H1 (cell line): Measurements from ENCODE around the gene COLQ. TPM values are rescaled to one million over a fixed set of nuclear protein-coding genes. Genes with fewer than 3 reads are reported as not detected.

ENCODE experiments used
- CTCF ChIA-PET: fragments of 300-600 bp; sonication (Branson Sonifier 250); formaldehyde crosslinking; loops from one replicate; lab custom pipeline; 2021; ENCODE audit not compliant: partially characterized antibody; lab: Charles Lee
- POLR2A ChIA-PET: fragments of 300-600 bp; sonication (Branson Sonifier 250); formaldehyde crosslinking; loops from one replicate; lab custom pipeline; 2021; ENCODE audit warnings: inconsistent platforms; ENCODE audit not compliant: partially characterized antibody; lab: Charles Lee
- DNase-seq, 2 experiments: peaks; one replicate each; pipeline versions ENCODE4 v3.0.0 to v3.0.0-alpha.2; 2010 to 2022; ENCODE audit warnings: low spot score in 2 of 2, low read depth in 1 of 2, mixed read lengths in 1 of 2
- FAIRE-seq: peaks from 2 replicates; lab custom pipeline; 2011; peaks lifted over from hg19 to GRCh38; lab: Jason Lieb, UNC
- H2AFZ ChIP-seq: 2 replicates; pipeline ENCODE4 v1.8.1; 2012; ENCODE audit warnings: low read length, inconsistent platforms
- H2AK5ac ChIP-seq: 2 replicates; pipeline ENCODE4 v1.6.1; 2013; ENCODE audit warnings: low read depth, low read length
- H2BK120ac ChIP-seq: replicated peaks from 2 replicates; pipeline ENCODE3; 2013; ENCODE audit warnings: low read depth, low read length, inconsistent platforms
- H2BK12ac ChIP-seq: 2 replicates; pipeline ENCODE4 v1.6.1; 2013; ENCODE audit warnings: low read depth, low read length
- H2BK15ac ChIP-seq: 2 replicates; pipeline ENCODE4 v1.6.1; 2013; ENCODE audit warnings: low read length
- H2BK20ac ChIP-seq: 2 replicates; pipeline ENCODE4 v1.6.1; 2013; ENCODE audit warnings: low read length
- H2BK5ac ChIP-seq: 2 replicates; pipeline ENCODE4 v1.6.1; 2013; ENCODE audit warnings: low read depth, low read length
- H3K14ac ChIP-seq: 2 replicates; pipeline ENCODE4 v1.6.1; 2013; ENCODE audit warnings: inconsistent platforms; ENCODE audit not compliant: insufficient read length
- H3K18ac ChIP-seq: 2 replicates; pipeline ENCODE4 v1.6.1; 2013; ENCODE audit warnings: low read length; ENCODE audit errors: extremely low read depth
- H3K23ac ChIP-seq: 2 replicates; pipeline ENCODE4 v1.6.1; 2013; ENCODE audit warnings: inconsistent platforms; ENCODE audit not compliant: insufficient read length
- H3K23me2 ChIP-seq: 2 replicates; pipeline ENCODE4 v1.6.1; 2013; ENCODE audit warnings: low read depth, low read length
- H3K27ac ChIP-seq: 2 replicates; pipeline ENCODE4 v1.6.1; 2011; ENCODE audit warnings: low read depth, low read length, inconsistent platforms
- H3K27me3 ChIP-seq, 4 experiments: replicated peaks in 1 of 4; 1 replicate in 1 of 4; 2 replicates in 3 of 4; pipeline versions ENCODE4 v1.6.1 to v1.8.1; 2011 to 2013; ENCODE audit warnings: low read length in 3 of 4, mild to moderate bottlenecking in 3 of 4, inconsistent platforms in 2 of 4, mixed read lengths in 2 of 4, moderate library complexity in 1 of 4; ENCODE audit not compliant: control insufficient read depth in 3 of 4, insufficient read depth in 3 of 4; ENCODE audit errors: extremely low read depth in 1 of 4
- H3K36me3 ChIP-seq, 4 experiments: 2 replicates each; pipeline versions ENCODE4 v1.6.1 to v1.8.1; 2011 to 2013; ENCODE audit warnings: mild to moderate bottlenecking in 4 of 4, low read length in 3 of 4, moderate library complexity in 2 of 4, control low read depth in 1 of 4, inconsistent platforms in 1 of 4; ENCODE audit not compliant: insufficient read depth in 4 of 4, control insufficient read depth in 2 of 4
- H3K4ac ChIP-seq: replicated peaks from 2 replicates; pipeline ENCODE3; 2013; ENCODE audit warnings: low read length, low read depth, mixed read lengths, inconsistent platforms; ENCODE audit not compliant: insufficient read length
- H3K4me1 ChIP-seq, 4 experiments: replicated peaks in 1 of 4; 1 replicate in 1 of 4; 2 replicates in 3 of 4; pipeline versions ENCODE4 v1.6.1 to v1.8.1; 2011 to 2013; ENCODE audit warnings: low read length in 3 of 4, inconsistent platforms in 2 of 4, mixed read lengths in 1 of 4; ENCODE audit not compliant: insufficient read depth in 4 of 4, control insufficient read depth in 3 of 4
- H3K4me2 ChIP-seq, 2 experiments: 2 replicates each; pipeline versions ENCODE4 v1.6.1 to v1.8.1; 2011 to 2013; ENCODE audit warnings: low read depth in 2 of 2, low read length in 2 of 2, control low read depth in 1 of 2, inconsistent platforms in 1 of 2, mild to moderate bottlenecking in 1 of 2; ENCODE audit not compliant: insufficient read depth in 1 of 2
- H3K4me3 ChIP-seq, 4 experiments: fragments of 200-600, 300-600 bp in 1 of 4; sonication (generic), shearing (Covaris generic), sonication (Bioruptor Twin) in 1 of 4; 2 replicates each; pipeline versions ENCODE4 v1.5.1 to v1.8.1; 2011 to 2016; ENCODE audit warnings: low read length in 4 of 4, low read depth in 3 of 4, control low read depth in 2 of 4, inconsistent platforms in 2 of 4, mild to moderate bottlenecking in 2 of 4, mixed read lengths in 1 of 4, moderate library complexity in 1 of 4; ENCODE audit not compliant: insufficient read depth in 2 of 4; ENCODE audit errors: extremely low read depth in 1 of 4
- H3K56ac ChIP-seq: replicated peaks from 2 replicates; pipeline ENCODE3; 2013; ENCODE audit warnings: low read depth, mild to moderate bottlenecking, mixed read lengths, low read length, inconsistent platforms; ENCODE audit not compliant: insufficient read length
- H3K79me1 ChIP-seq: 2 replicates; pipeline ENCODE4 v1.6.1; 2013; ENCODE audit warnings: low read depth, low read length, control low read depth
- H3K79me2 ChIP-seq, 2 experiments: 2 replicates each; pipeline versions ENCODE4 v1.6.1 to v1.8.1; 2012 to 2013; ENCODE audit warnings: low read length in 2 of 2, mild to moderate bottlenecking in 2 of 2, inconsistent platforms in 1 of 2; ENCODE audit not compliant: insufficient read depth in 2 of 2, control insufficient read depth in 1 of 2
- H3K9ac ChIP-seq, 4 experiments: replicated peaks in 1 of 4; 1 replicate in 1 of 4; 2 replicates in 3 of 4; pipeline versions ENCODE4 v1.6.1 to v1.8.1; 2011 to 2013; ENCODE audit warnings: low read depth in 3 of 4, low read length in 3 of 4, control low read depth in 2 of 4, mild to moderate bottlenecking in 2 of 4, moderate library complexity in 2 of 4, inconsistent platforms in 1 of 4; ENCODE audit errors: extremely low read depth in 1 of 4
- H3K9me3 ChIP-seq, 2 experiments: 2 replicates each; pipeline versions ENCODE4 v1.6.1 to v1.8.1; 2012 to 2013; ENCODE audit warnings: mild to moderate bottlenecking in 2 of 2, moderate library complexity in 2 of 2, control low read depth in 1 of 2, inconsistent platforms in 1 of 2, low read depth in 1 of 2, low read length in 1 of 2, mixed read lengths in 1 of 2; ENCODE audit not compliant: insufficient read depth in 2 of 2
- H4K20me1 ChIP-seq, 2 experiments: replicated peaks in 1 of 2; 2 replicates each; pipeline versions ENCODE3 to v1.8.1; 2011 to 2013; ENCODE audit warnings: inconsistent platforms in 2 of 2, low read length in 2 of 2, mild to moderate bottlenecking in 1 of 2; ENCODE audit not compliant: insufficient read depth in 2 of 2, control insufficient read depth in 1 of 2
- H4K5ac ChIP-seq: 2 replicates; pipeline ENCODE4 v1.6.1; 2013; ENCODE audit warnings: low read length, low read depth, mixed read lengths, inconsistent platforms; ENCODE audit not compliant: insufficient read length
- H4K8ac ChIP-seq: 2 replicates; pipeline ENCODE4 v1.8.0; 2013; ENCODE audit warnings: mild to moderate bottlenecking, moderate library complexity, low read length, inconsistent platforms; ENCODE audit not compliant: insufficient read depth; ENCODE audit errors: extremely low read depth
- H4K91ac ChIP-seq: replicated peaks from 2 replicates; pipeline ENCODE3; 2013; ENCODE audit warnings: low read length, mixed read lengths, inconsistent platforms; ENCODE audit not compliant: insufficient read length
- CBX5 ChIP-seq: fragments of 300-800, 300-1000 bp; sonication (generic); IDR thresholded peaks from 2 replicates; pipeline ENCODE4 v1.7.1; 2016; ENCODE audit warnings: antibody characterized with exemption, low read length, low read depth
- CTBP2 ChIP-seq: IDR thresholded peaks from 2 replicates; pipeline ENCODE4 v1.7.0; 2011; ENCODE audit warnings: borderline replicate concordance, mild to moderate bottlenecking, moderate library complexity, mixed read lengths, low read length; ENCODE audit not compliant: insufficient read depth, insufficient read length
- RBBP5 ChIP-seq: IDR thresholded peaks from 2 replicates; pipeline ENCODE4 v1.7.1; 2012; ENCODE audit warnings: low read depth, mild to moderate bottlenecking, inconsistent platforms, low read length, moderate library complexity, borderline replicate concordance
- TEAD4 ChIP-seq: IDR thresholded peaks from 2 replicates; pipeline ENCODE4 v1.6.1; 2012; ENCODE audit warnings: low read depth, low read length, inconsistent platforms, mixed read lengths
- USF2 ChIP-seq: IDR thresholded peaks from 2 replicates; pipeline ENCODE4 v1.6.1; 2011; ENCODE audit warnings: low read length, improper control_type of control experiment
- WGBS, 2 experiments: shearing (Covaris generic) in 1 of 2; methylation state at CpG; one replicate each; pipeline versions ENCODE4 v1.1.6 to v1.1.7; 2013 to 2015; ENCODE audit warnings: low lambda C conversion rate in 2 of 2, mixed read lengths in 2 of 2, inconsistent platforms in 1 of 2, low coverage in 1 of 2, missing lambda C conversion rate in 1 of 2; ENCODE audit not compliant: insufficient replicate concordance in 2 of 2, insufficient coverage in 1 of 2, insufficient read length in 1 of 2; ENCODE audit errors: extremely low coverage in 1 of 2, missing lambda C conversion rate in 1 of 2; 5-methylcytosine and 5-hydroxymethylcytosine counted together
- polyA plus RNA-seq, 7 experiments: library from polyadenylated mRNA; depleted of rRNA in 3 of 7; stranded (reverse) in 5 of 7; unstranded in 2 of 7; fragments of >200 nt in 5 of 7; fragments of 200-250 nt in 2 of 7; gene quantifications; 1 replicate in 5 of 7; 2 replicates in 1 of 7; 4 replicates in 1 of 7; pipeline versions ENCODE4 v1.2.1 to v1.2.3, GENCODE V29; 2011 to 2013; ENCODE audit warnings: missing spikeins in 2 of 7, mixed read lengths in 2 of 7
- total RNA-seq: library from RNA; stranded (reverse); fragmentation: NEBNext Ultra II Directional; extraction: Animal tissue kit (Norgen Biotek cat#: 25700); gene quantifications from 2 replicates; pipeline ENCODE4 v1.2.1, GENCODE V29; 2021

The COLQ gene
- total and polyA plus RNA-seq, 2 of the 8 experiments (the other 6 are each of a cell fraction or from before 2014, with no cell fraction given) = 1.5 to 1.9 TPM

- DNase-seq = no peak
- CTCF ChIA-PET = interaction anchor here (0.6 to 3.5 kb wide), 7 partner anchors 8 to 289 kb away, joined by 3 to 15 read pairs (median 4); no protein-coding TSS in a partner anchor
- Histone ChIP-seq H4K20me1 (no peaks in the 10 kb centered on the region), H2BK12ac (no peak overlapping the region), H3K79me2 (no peaks in the 10 kb centered on the region), H2BK15ac (no peak overlapping the region), H3K27ac (no peak overlapping the region), H3K36me3 (no peaks in the 10 kb centered on the region), H3K4me2 (no peak overlapping the region), H3K4me3 (no peak overlapping the region), H3K18ac (no peak overlapping the region), H3K4me1 (peaks cover 0 to 3% (median 2%) of the 10 kb centered on the region in 4 experiments; a peak in 2 of 7 replicates), H3K27me3 (no peaks in the 10 kb centered on the region; a peak in 1 of 7 replicates), H2AFZ (no peak overlapping the region), H2BK20ac (no peak overlapping the region), H2BK120ac (no peak overlapping the region), H3K23ac (no peak overlapping the region), H4K91ac (no peak overlapping the region), H3K4ac (no peak overlapping the region), H3K79me1 (no peaks in the 10 kb centered on the region), H2AK5ac (no peak overlapping the region), H3K9me3 (no peaks in the 10 kb centered on the region), H3K9ac (no peak overlapping the region), H3K23me2 (no peaks in the 10 kb centered on the region), H2BK5ac (no peak overlapping the region), H4K8ac (no peak overlapping the region), H3K14ac (no peak overlapping the region), H4K5ac (no peak overlapping the region), H3K56ac (no peak overlapping the region)
- 90% methylated on average over 4 of the region's 4 CpGs; no CpG with 5 or more reads in 1 of the 2 experiments for WGBS, 2 experiments
- no peak for TF ChIP-seq CTBP2
- TF ChIP-seq TEAD4 = no peak
- no peak for TF ChIP-seq USF2
- no peak for TF ChIP-seq RBBP5
- TF ChIP-seq CBX5 = no peak
- no peak for FAIRE-seq
- POLR2A ChIA-PET = interaction anchor here (0.6 kb wide), 1 partner anchor 322 kb away, joined by 4 read pairs; no protein-coding TSS in a partner anchor
These were observed 6.7 kb downstream of the COLQ start for GRCh38 chr3:15514663-15515340.
